Hepatocyte (in vitro differentiated cells): ENCODE results near the gene MED23. TPM values are rescaled to one million over a fixed set of nuclear protein-coding genes. Genes with fewer than 3 reads are reported as not detected.

Experiments
- DNase-seq: peaks from one replicate; pipeline ENCODE4 v3.0.0-alpha.2; 2016; ENCODE audit warnings: low spot score
- H2AFZ ChIP-seq: fragments of 200-600 bp; sonication (generic); 2 replicates; pipeline ENCODE4 v1.6.0; 2016; ENCODE audit warnings: antibody characterized with exemption, mild to moderate bottlenecking
- H3K27ac ChIP-seq: fragments of 200-600 bp; sonication (generic); 2 replicates; pipeline ENCODE4 v1.5.1; 2016; ENCODE audit warnings: mild to moderate bottlenecking
- H3K27me3 ChIP-seq: fragments of 200-600 bp; sonication (generic); 2 replicates; pipeline ENCODE4 v1.6.1; 2016
- H3K36me3 ChIP-seq: fragments of 200-600 bp; sonication (generic); replicated peaks from 2 replicates; pipeline ENCODE4 v1.5.1; 2016; ENCODE audit warnings: low read depth; ENCODE audit not compliant: insufficient read depth
- H3K4me1 ChIP-seq: fragments of 200-600 bp; sonication (generic); 2 replicates; pipeline ENCODE4 v1.5.1; 2016; ENCODE audit warnings: mild to moderate bottlenecking, moderate library complexity; ENCODE audit not compliant: insufficient read depth
- H3K4me2 ChIP-seq: fragments of 200-600 bp; sonication (generic); 2 replicates; pipeline ENCODE4 v1.6.0; 2016
- H3K4me3 ChIP-seq: fragments of 200-600 bp; sonication (generic); 2 replicates; pipeline ENCODE4 v1.5.1; 2016; ENCODE audit warnings: mild to moderate bottlenecking
- H3K79me2 ChIP-seq: fragments of 200-600 bp; sonication (generic); 2 replicates; pipeline ENCODE4 v1.6.0; 2017; ENCODE audit warnings: mild to moderate bottlenecking
- H3K9me2 ChIP-seq: fragments of 200-600 bp; sonication (generic); replicated peaks from 2 replicates; pipeline ENCODE4 v1.6.0; 2017; ENCODE audit warnings: mild to moderate bottlenecking; ENCODE audit not compliant: insufficient read depth
- H3K9me3 ChIP-seq: fragments of 200-600 bp; sonication (generic); 2 replicates; pipeline ENCODE4 v1.5.1; 2016; ENCODE audit warnings: low read depth, mild to moderate bottlenecking
- H4K20me1 ChIP-seq: fragments of 200-600 bp; sonication (generic); 2 replicates; pipeline ENCODE4 v1.6.0; 2016; ENCODE audit warnings: mild to moderate bottlenecking; ENCODE audit not compliant: insufficient read depth, poor library complexity, severe bottlenecking
- EZH2 ChIP-seq: fragments of 200-600 bp; sonication (generic); IDR thresholded peaks from 2 replicates; pipeline ENCODE4 v1.6.1; 2016; ENCODE audit warnings: antibody characterized with exemption, mild to moderate bottlenecking, borderline replicate concordance
- EZH2phosphoT487 ChIP-seq: fragments of 200-600 bp; sonication (generic); IDR thresholded peaks from one replicate; pipeline ENCODE4 v1.6.1; 2018; ENCODE audit warnings: antibody characterized with exemption, mild to moderate bottlenecking, low read depth, moderate library complexity; ENCODE audit not compliant: unreplicated experiment, severe bottlenecking
- WGBS: methylation state at CpG from one replicate; pipeline ENCODE4 v1.1.6; 2016; ENCODE audit warnings: low lambda C conversion rate; ENCODE audit errors: missing lambda C conversion rate; 5-methylcytosine and 5-hydroxymethylcytosine counted together
- polyA plus RNA-seq: library from polyadenylated mRNA; unstranded; fragments of >200 nt; fragmentation: Nextera tagmentation; extraction: Ambion mirVana; gene quantifications from 2 replicates; pipeline ENCODE4 v1.2.1, GENCODE V29; 2016
- total RNA-seq: library from RNA; depleted of rRNA; stranded (reverse); fragments of >200 nt; gene quantifications from 2 replicates; pipeline ENCODE4 v1.2.3, GENCODE V29; 2014
- TF ChIP-seq, protein P1 (sequence below): fragments of 200-600 bp; sonication (generic); IDR thresholded peaks from 2 replicates; pipeline ENCODE4 v1.5.1; 2016; ENCODE audit warnings: antibody characterized with exemption, mild to moderate bottlenecking; ENCODE audit not compliant: poor library complexity

The MED23 gene
- total and polyA plus RNA-seq, 2 experiments from 2014 or later = 13.4 to 42.1 TPM

DNA sequence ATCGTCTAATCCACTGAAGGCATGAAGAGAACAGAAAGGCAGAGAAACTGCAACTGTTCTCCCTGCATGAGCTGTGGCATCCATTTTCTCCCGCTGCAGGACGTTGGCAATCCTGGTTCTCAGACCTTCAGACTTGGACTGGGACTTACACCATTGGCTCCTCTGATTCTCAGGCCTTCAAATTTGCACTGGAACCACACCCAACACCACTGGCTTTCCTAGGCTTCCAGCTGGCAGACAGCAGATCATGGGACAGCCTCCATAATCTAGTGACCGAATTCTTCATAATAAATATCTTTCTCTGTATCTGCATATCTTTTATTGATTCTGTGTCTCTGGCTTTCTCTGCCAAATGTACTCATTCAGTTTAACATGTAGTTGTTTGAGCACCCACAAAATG, 69.1 kb downstream of the MED23 start:
- TF ChIP-seq EZH2phosphoT487 = no peak
- TF ChIP-seq, protein P1, sequence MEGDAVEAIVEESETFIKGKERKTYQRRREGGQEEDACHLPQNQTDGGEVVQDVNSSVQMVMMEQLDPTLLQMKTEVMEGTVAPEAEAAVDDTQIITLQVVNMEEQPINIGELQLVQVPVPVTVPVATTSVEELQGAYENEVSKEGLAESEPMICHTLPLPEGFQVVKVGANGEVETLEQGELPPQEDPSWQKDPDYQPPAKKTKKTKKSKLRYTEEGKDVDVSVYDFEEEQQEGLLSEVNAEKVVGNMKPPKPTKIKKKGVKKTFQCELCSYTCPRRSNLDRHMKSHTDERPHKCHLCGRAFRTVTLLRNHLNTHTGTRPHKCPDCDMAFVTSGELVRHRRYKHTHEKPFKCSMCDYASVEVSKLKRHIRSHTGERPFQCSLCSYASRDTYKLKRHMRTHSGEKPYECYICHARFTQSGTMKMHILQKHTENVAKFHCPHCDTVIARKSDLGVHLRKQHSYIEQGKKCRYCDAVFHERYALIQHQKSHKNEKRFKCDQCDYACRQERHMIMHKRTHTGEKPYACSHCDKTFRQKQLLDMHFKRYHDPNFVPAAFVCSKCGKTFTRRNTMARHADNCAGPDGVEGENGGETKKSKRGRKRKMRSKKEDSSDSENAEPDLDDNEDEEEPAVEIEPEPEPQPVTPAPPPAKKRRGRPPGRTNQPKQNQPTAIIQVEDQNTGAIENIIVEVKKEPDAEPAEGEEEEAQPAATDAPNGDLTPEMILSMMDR = no peak
- TF ChIP-seq EZH2 = no peak
- Histone ChIP-seq H3K79me2 (no peaks in the 10 kb centered on the region), H3K4me1 (no peaks in the 10 kb centered on the region), H3K4me3 (no peak overlapping the region), H3K27ac (no peak overlapping the region), H3K36me3 (no peaks in the 10 kb centered on the region), H4K20me1 (no peaks in the 10 kb centered on the region), H2AFZ (no peak overlapping the region), H3K9me3 (no peaks in the 10 kb centered on the region), H3K27me3 (no peaks in the 10 kb centered on the region), H3K9me2 (no peaks in the 10 kb centered on the region), H3K4me2 (no peak overlapping the region)
- 89% methylated on average over 4 of the region's 4 CpGs for WGBS
- DNase-seq = no peak

DNA sequence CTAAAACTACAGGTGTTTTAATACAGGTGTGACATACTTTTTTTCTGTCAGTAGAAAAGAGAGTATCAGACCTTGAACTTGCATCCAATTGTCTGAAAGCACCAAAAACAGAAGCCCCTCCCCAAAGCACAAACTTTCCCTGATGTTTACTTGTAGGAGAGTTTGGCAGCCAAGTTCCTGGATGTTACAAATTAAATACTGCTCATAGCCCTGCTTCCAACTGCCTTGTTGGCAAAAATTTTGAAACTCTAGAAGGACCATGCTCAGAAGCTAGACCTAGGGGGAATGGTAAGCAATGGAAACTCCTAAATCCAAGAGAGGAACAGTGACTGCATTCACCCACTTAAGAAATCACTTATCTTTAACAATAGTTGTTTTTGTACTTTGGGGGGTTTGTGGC, 72.0 kb downstream of the MED23 start:
- H3K4me2 ChIP-seq = no peak overlapping the region
- no peaks in the 10 kb centered on the region for H3K36me3 ChIP-seq

DNA sequence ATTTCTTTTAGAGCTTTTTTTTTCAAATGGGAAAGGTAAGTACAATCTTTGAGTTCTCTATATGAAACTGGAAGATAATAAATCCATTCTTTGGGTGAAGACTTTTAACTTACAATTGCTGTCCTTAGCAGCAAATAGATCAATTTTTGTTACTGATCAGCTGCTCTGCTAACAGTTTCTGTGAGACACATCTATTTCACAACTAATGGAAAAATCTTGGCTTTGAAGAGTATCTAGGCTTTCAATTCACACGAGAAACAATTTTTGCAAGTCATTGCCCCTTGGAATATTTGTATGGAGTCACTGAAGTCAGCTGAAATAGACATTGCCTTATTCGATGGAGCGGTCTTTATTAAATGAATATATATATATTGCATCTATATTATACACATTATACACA, 75.5 kb downstream of the MED23 start:
- 98% methylated on average over 3 of the region's 3 CpGs for WGBS
- Histone ChIP-seq H3K9me3 (no peaks in the 10 kb centered on the region), H3K9me2 (no peaks in the 10 kb centered on the region), H3K4me3 (no peak overlapping the region), H3K4me2 (no peak overlapping the region), H4K20me1 (no peaks in the 10 kb centered on the region), H3K36me3 (no peaks in the 10 kb centered on the region), H3K4me1 (no peaks in the 10 kb centered on the region), H3K79me2 (no peaks in the 10 kb centered on the region), H2AFZ (no peak overlapping the region), H3K27ac (peak overlapping the region; percentile 26), H3K27me3 (no peaks in the 10 kb centered on the region)
- DNase-seq = no peak
- TF ChIP-seq, protein P1 = no peak
- TF ChIP-seq EZH2phosphoT487 = no peak
- no peak for TF ChIP-seq EZH2

More for the DNA sequence above, 72.0 kb downstream of the MED23 start:
- no peak overlapping the region for H3K27ac ChIP-seq
- H4K20me1 ChIP-seq = no peaks in the 10 kb centered on the region
- no peaks in the 10 kb centered on the region for H3K9me3 ChIP-seq
- H2AFZ ChIP-seq = no peak overlapping the region
- no peaks in the 10 kb centered on the region for H3K27me3 ChIP-seq
- TF ChIP-seq EZH2 (no peak), EZH2phosphoT487 (no peak)
- TF ChIP-seq, protein P1 = no peak
- H3K4me3 ChIP-seq = no peak overlapping the region
- peak; percentile 23 for DNase-seq
- no peaks in the 10 kb centered on the region for H3K79me2 ChIP-seq
- H3K4me1 ChIP-seq = no peaks in the 10 kb centered on the region
- H3K9me2 ChIP-seq = no peaks in the 10 kb centered on the region

DNA sequence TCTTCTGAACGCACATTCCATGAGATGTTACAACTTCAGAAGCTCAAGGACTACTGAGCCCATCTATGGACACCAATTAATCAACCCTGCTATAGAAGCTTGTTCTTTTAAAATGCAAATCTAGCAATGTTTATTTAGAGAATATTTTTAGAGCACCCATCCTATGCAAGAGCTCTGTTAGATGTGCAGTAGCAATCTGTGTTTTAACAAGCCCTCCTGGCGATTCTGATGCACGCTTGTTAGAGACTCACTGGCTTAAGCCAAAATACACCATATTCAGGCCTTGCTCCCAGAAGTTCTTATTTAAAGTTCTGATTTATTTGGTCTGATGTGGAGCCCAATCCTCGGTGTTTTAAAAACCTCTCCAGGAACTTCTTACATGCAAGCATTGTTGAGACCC, 76.1 kb downstream of the MED23 start:
- H3K79me2 ChIP-seq = no peaks in the 10 kb centered on the region
- WGBS = 85% methylated on average over 4 of the region's 4 CpGs

More for the DNA sequence above, 76.1 kb downstream of the MED23 start:
- TF ChIP-seq, protein P1 = no peak
- TF ChIP-seq EZH2 (no peak), EZH2phosphoT487 (no peak)
- Histone ChIP-seq H3K4me2 (no peak overlapping the region), H2AFZ (no peak overlapping the region), H3K27ac (peak overlapping the region; percentile 26), H3K4me3 (no peak overlapping the region), H3K9me2 (no peaks in the 10 kb centered on the region), H3K27me3 (no peaks in the 10 kb centered on the region), H3K4me1 (no peaks in the 10 kb centered on the region), H4K20me1 (no peaks in the 10 kb centered on the region), H3K9me3 (no peaks in the 10 kb centered on the region), H3K36me3 (no peaks in the 10 kb centered on the region)
- no peak for DNase-seq
